K562 (cell line): ENCODE measurements around the gene SAP30L. TPM values are rescaled to one million over a fixed set of nuclear protein-coding genes. Genes with fewer than 3 reads are reported as not detected.

ENCODE experiments used
- ATAC-seq: fragments of 200-7000 bp; cut with Tn5 transposase; 3 replicates; pipeline ENCODE4 v1.9.1; 2020; ENCODE audit warnings: moderate library complexity
- BruUV-seq: library from RNA; stranded (reverse); fragments of 400-500 nt; replicated peaks from 2 replicates; lab custom pipeline; 2021; lab: Mats Ljungman, UMichigan
- CTCF ChIA-PET: fragments of 300-600 bp; formaldehyde crosslinking; extraction: SDS; loops from one replicate; lab custom pipeline; 2021; ENCODE audit warnings: low intra/inter-chr PET ratio; lab: Yijun Ruan, JAX
- POLR2A ChIA-PET: fragments of 300-600, 350-650 bp; sonication (Branson Sonifier 250); formaldehyde crosslinking; extraction: SDS; loops from one replicate; lab custom pipeline; 2021; ENCODE audit warnings: antibody characterized with exemption, inconsistent platforms; lab: Yijun Ruan, JAX
- DNase-seq, 4 experiments: peaks; one replicate each; pipeline versions ENCODE4 v3.0.0 to v3.0.0-alpha.2; 2011 to 2018; ENCODE audit warnings: low spot score in 3 of 4, mixed read lengths in 3 of 4; ENCODE audit errors: extremely low read depth in 1 of 4
- FAIRE-seq: peaks from 2 replicates; lab custom pipeline; 2011; peaks lifted over from hg19 to GRCh38; lab: Jason Lieb, UNC
- H2AFZ ChIP-seq: 2 replicates; pipeline ENCODE4 v1.6.0; 2011; ENCODE audit warnings: low read depth, low read length, control low read depth, inconsistent platforms
- H3K27ac ChIP-seq: fragments of 200-600 bp; 3 replicates; pipeline ENCODE4 v1.8.0; 2011; ENCODE audit warnings: low read depth, mild to moderate bottlenecking, control low read depth, inconsistent platforms, low read length, moderate library complexity, mixed read lengths; ENCODE audit errors: extremely low read depth
- H3K27me3 ChIP-seq, 2 experiments: fragments of 300-600 bp in 1 of 2; 2 replicates in 1 of 2; 3 replicates in 1 of 2; pipeline versions ENCODE4 v1.6.0 to v1.8.0; 2011; ENCODE audit warnings: inconsistent platforms in 2 of 2, low read length in 2 of 2, mild to moderate bottlenecking in 1 of 2, mixed read lengths in 1 of 2, moderate library complexity in 1 of 2; ENCODE audit not compliant: control insufficient read depth in 2 of 2, insufficient read depth in 2 of 2
- H3K36me3 ChIP-seq: fragments of 300-600 bp; 3 replicates; pipeline ENCODE4 v1.8.0; 2011; ENCODE audit warnings: mild to moderate bottlenecking, low read length, inconsistent platforms; ENCODE audit not compliant: control insufficient read depth, insufficient read depth
- H3K4me1 ChIP-seq, 2 experiments: fragments of 200-600 bp in 1 of 2; replicated peaks in 1 of 2; 2 replicates in 1 of 2; 3 replicates in 1 of 2; pipeline versions ENCODE4 v1.5.1 to v1.8.0; 2011; ENCODE audit warnings: inconsistent platforms in 2 of 2, low read length in 2 of 2, mild to moderate bottlenecking in 1 of 2, mixed read lengths in 1 of 2, moderate library complexity in 1 of 2; ENCODE audit not compliant: control insufficient read depth in 2 of 2, insufficient read depth in 2 of 2
- H3K4me2 ChIP-seq: 2 replicates; pipeline ENCODE4 v1.6.1; 2011; ENCODE audit warnings: low read length, control low read depth, inconsistent platforms, mixed read lengths; ENCODE audit not compliant: insufficient read depth
- H3K4me3 ChIP-seq: fragments of 200-600 bp; sonication (generic), shearing (Covaris generic); 2 replicates; pipeline ENCODE4 v1.5.1; 2016; ENCODE audit warnings: control low read depth, inconsistent platforms
- H3K79me2 ChIP-seq: fragments of 200-600 bp; 3 replicates; pipeline ENCODE4 v1.8.0; 2011; ENCODE audit warnings: low read length, inconsistent platforms; ENCODE audit not compliant: control insufficient read depth, insufficient read depth
- H3K9ac ChIP-seq, 2 experiments: 2 replicates each; pipeline versions ENCODE4 v1.6.0 to v1.6.1; 2011; ENCODE audit warnings: low read depth in 2 of 2, low read length in 2 of 2, control low read depth in 1 of 2, inconsistent platforms in 1 of 2, mild to moderate bottlenecking in 1 of 2, mixed read lengths in 1 of 2; ENCODE audit not compliant: insufficient read depth in 1 of 2
- H3K9me1 ChIP-seq: one replicate; pipeline ENCODE4 v1.6.0; 2011; ENCODE audit warnings: inconsistent platforms, mild to moderate bottlenecking, low read length, moderate library complexity; ENCODE audit not compliant: control insufficient read depth, insufficient read depth
- H3K9me3 ChIP-seq: replicated peaks from 2 replicates; pipeline ENCODE4 v1.5.1; 2011; ENCODE audit warnings: low read depth, low read length, inconsistent platforms; ENCODE audit not compliant: control insufficient read depth, insufficient read depth
- H4K20me1 ChIP-seq: replicated peaks from 2 replicates; pipeline ENCODE4 v1.6.1; 2011; ENCODE audit warnings: low read length, inconsistent platforms, mixed read lengths; ENCODE audit not compliant: control insufficient read depth, insufficient read depth
- NR2F6 ChIP-seq: fragments of 450-650 bp; formaldehyde crosslinking; IDR thresholded peaks from 2 replicates; pipeline ENCODE4 v1.4.0; 2020; ENCODE audit warnings: mild to moderate bottlenecking
- WHSC1 ChIP-seq: IDR thresholded peaks from one replicate; pipeline ENCODE4 v1.6.1; 2012; ENCODE audit warnings: low read length, control low read depth, inconsistent platforms
- ZNF274 ChIP-seq: IDR thresholded peaks from 2 replicates; pipeline ENCODE4 v1.6.1; 2011; ENCODE audit warnings: low read depth, mild to moderate bottlenecking, low read length, moderate library complexity, borderline replicate concordance
- WGBS: fragments of 100-300 bp; shearing (Covaris generic); methylation state at CpG from one replicate; pipeline ENCODE4 v1.1.6; 2016; ENCODE audit warnings: low coverage, mixed read lengths; ENCODE audit not compliant: insufficient coverage; ENCODE audit errors: missing lambda C conversion rate; 5-methylcytosine and 5-hydroxymethylcytosine counted together
- in situ Hi-C: fragments of 300-500 bp; cut with MboI; formaldehyde crosslinking; loops from 4 replicates; pipeline ENCODE4 v1.15.0; 2018; ENCODE audit warnings: inconsistent platforms, mixed read lengths
- intact Hi-C: fragments of 100-400 bp; cut with micrococcal nuclease; formaldehyde crosslinking; loops from 2 replicates; pipeline ENCODE4 v1.14.2; 2022
- polyA plus RNA-seq, 8 experiments: library from polyadenylated mRNA; depleted of rRNA in 4 of 8; stranded (reverse) in 5 of 8; unstranded in 3 of 8; fragments of >200 nt; fragmentation: Nextera tagmentation in 2 of 8; fragmentation: Illumina TruSeq in 1 of 8; extraction: Ambion mirVana in 2 of 8; extraction: Trizol in 1 of 8; gene quantifications; 2 replicates each; pipeline versions ENCODE4 v1.2.1 to v1.2.3, GENCODE V29; 2011 to 2014; ENCODE audit warnings: inconsistent platforms in 1 of 8, missing spikeins in 1 of 8
- total RNA-seq, 7 experiments: library from RNA; depleted of rRNA in 6 of 7; stranded (reverse); fragments of >200 nt in 6 of 7; fragmentation: Illumina TruSeq in 2 of 7; extraction: Trizol in 2 of 7; gene quantifications; 2 replicates each; pipeline versions ENCODE4 v1.2.1 to v1.2.3, GENCODE V29; 2011 to 2021; ENCODE audit warnings: low replicate concordance in 1 of 7

SAP30L gene
- total and polyA plus RNA-seq, 9 of the 15 experiments (the other 6 are each of a cell fraction or from before 2014, with no cell fraction given) = 5.1 to 33.6 (median 28.1) TPM

- no peaks in the 10 kb centered on the region for H3K9me1 ChIP-seq
- no peaks in the 10 kb centered on the region for H3K79me2 ChIP-seq
- BruUV-seq = no TSS peak
- peaks cover 0 to 29% of the 10 kb centered on the region in 2 experiments; a peak in 1 of 5 replicates for H3K4me1 ChIP-seq
- in situ Hi-C loops = no loop called here
- H2AFZ ChIP-seq = no peak overlapping the region
- no peaks in the 10 kb centered on the region for H3K36me3 ChIP-seq
- ATAC-seq (no peak), DNase-seq (no peak)
- POLR2A ChIA-PET = interaction anchor here (0.6 kb wide), 1 partner anchor 127 kb away, joined by 3 read pairs; no protein-coding TSS in a partner anchor
- TF ChIP-seq ZNF274 (no peak), WHSC1 (no peak), NR2F6 (CRISPR knock-in tag) (no peak)
- TF ChIP-seq, all 486 proteins: peak for 0
- FAIRE-seq = no peak
- intact Hi-C loops = no loop called here
- H3K27me3 ChIP-seq = peaks cover 83 to 98% of the 10 kb centered on the region in 2 experiments
- no peaks in the 10 kb centered on the region for H3K9me3 ChIP-seq
- 23% methylated on average over 43 of the region's 44 CpGs for WGBS
- H3K9ac ChIP-seq = no peak overlapping the region
- H3K4me3 ChIP-seq = no peak overlapping the region
- CTCF ChIA-PET = no interaction called here
- H3K4me2 ChIP-seq = no peak overlapping the region
- H4K20me1 ChIP-seq = peaks cover 4% of the 10 kb centered on the region
- H3K27ac ChIP-seq = no peak overlapping the region
These were observed 33.6 kb downstream of the SAP30L start for GRCh38 chr5:154479160-154479943.
